Measurements from ENCODE around the gene ARFRP1.

The ARFRP1 gene

GRCh38 chr20:63682384-63683139, 25.2 kb downstream of the ARFRP1 start:
- TF ChIP-seq, protein P1, sequence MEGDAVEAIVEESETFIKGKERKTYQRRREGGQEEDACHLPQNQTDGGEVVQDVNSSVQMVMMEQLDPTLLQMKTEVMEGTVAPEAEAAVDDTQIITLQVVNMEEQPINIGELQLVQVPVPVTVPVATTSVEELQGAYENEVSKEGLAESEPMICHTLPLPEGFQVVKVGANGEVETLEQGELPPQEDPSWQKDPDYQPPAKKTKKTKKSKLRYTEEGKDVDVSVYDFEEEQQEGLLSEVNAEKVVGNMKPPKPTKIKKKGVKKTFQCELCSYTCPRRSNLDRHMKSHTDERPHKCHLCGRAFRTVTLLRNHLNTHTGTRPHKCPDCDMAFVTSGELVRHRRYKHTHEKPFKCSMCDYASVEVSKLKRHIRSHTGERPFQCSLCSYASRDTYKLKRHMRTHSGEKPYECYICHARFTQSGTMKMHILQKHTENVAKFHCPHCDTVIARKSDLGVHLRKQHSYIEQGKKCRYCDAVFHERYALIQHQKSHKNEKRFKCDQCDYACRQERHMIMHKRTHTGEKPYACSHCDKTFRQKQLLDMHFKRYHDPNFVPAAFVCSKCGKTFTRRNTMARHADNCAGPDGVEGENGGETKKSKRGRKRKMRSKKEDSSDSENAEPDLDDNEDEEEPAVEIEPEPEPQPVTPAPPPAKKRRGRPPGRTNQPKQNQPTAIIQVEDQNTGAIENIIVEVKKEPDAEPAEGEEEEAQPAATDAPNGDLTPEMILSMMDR (IDR thresholded peaks at IDR 0.05; ENCODE audit: control extremely low read depth, extremely low read depth, low read depth, missing control alignments) = no peak
- CTCF ChIA-PET = interaction anchor here (1.1 kb wide), 1 partner anchor 20 kb away, joined by 3 read pairs; no protein-coding TSS in a partner anchor
- POLR2A ChIA-PET = no interaction called here
- no peak for DNase-seq (ENCODE audit: extremely low spot score)

- ChIA-PET CTCF (interaction anchor here (1.1 kb wide), 1 partner anchor 20 kb away, joined by 3 read pairs; no protein-coding TSS in a partner anchor), POLR2A (no interaction called here)
- no peak for DNase-seq (ENCODE audit: extremely low spot score)
- TF ChIP-seq, protein P1 (IDR thresholded peaks at IDR 0.05; ENCODE audit: control extremely low read depth, extremely low read depth, low read depth, missing control alignments) = no peak
These were observed 26.1 kb downstream of the ARFRP1 start for GRCh38 chr20:63681609-63682142.

DNA sequence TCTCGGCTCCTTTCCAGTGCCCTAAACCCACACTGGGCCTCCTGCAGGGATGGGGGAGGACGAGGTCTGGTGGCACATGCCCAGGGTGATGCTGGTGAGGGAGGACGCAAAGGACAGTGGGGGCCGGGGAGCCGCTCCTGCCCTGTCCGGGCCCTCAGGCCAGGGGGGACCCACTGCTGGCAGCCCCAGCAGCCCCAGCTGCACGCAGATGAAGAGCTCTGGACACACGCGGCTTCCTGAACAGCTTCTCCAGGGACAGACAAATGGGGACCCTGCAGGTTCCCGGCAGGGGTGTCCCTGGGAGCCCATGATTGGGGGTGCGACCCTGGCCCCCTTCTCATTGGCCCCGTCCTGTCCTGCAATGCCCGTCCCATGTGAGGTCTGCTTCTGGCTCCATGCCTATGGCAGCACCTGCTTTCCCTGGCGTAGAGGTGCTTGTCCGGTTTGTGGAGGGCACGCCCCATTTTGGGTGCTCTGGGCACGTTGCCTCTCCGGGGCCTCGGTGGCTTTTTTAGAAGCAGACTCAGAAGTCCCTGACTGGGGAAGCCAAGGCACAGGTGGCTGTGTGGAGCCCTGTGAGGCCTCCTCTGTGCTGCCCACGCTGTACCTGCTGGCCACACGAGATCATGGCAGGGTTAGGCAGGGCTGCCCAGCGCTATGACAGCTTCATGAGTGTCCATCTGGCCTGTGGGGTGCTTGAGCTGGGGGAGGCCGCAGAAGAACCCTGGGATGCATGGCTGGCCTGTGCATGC, 26.7 kb downstream of the ARFRP1 start:
- ChIA-PET POLR2A (no interaction called here), CTCF (no interaction called here)
- TF ChIP-seq, protein P1 (IDR thresholded peaks at IDR 0.05; ENCODE audit: control extremely low read depth, extremely low read depth, low read depth, missing control alignments) = no peak
- DNase-seq (ENCODE audit: extremely low spot score) = no peak

- ChIA-PET POLR2A (no interaction called here), CTCF (no interaction called here)
- no peak for DNase-seq (ENCODE audit: extremely low spot score)
- TF ChIP-seq, protein P1 (IDR thresholded peaks at IDR 0.05; ENCODE audit: control extremely low read depth, extremely low read depth, low read depth, missing control alignments) = no peak
These were observed 27.3 kb downstream of the ARFRP1 start for GRCh38 chr20:63680427-63680826.

DNA sequence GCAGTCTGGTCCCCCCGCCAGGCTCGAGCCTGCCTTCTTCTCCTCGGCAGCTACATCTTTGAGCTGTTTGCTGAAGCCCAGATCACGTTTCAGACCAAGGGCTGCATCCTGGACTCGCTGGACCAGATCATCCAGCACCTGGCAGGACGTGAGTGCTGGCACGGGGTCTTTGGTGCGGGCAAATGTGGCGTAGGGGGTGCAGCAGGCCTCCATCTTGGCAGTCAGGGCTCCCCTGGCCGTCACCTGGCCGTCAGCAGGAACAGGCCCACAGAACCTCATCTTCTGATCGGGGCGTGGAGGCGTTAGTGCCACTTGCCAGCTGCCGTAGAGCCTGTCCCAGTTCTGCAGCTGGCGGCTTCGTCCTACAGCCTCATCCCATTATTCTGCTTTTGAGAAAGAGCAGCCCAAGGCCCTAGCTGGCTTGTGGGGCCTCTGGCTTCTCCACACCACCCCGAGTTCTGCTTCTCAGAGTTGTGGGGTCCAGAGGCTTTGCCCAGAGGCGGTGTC, 27.9 kb downstream of the ARFRP1 start:
- ChIA-PET CTCF (interaction anchor here (1.0 kb wide), 1 partner anchor 11 kb away, joined by 3 read pairs; no protein-coding TSS in a partner anchor), POLR2A (no interaction called here)
- TF ChIP-seq, protein P1 (IDR thresholded peaks at IDR 0.05; ENCODE audit: control extremely low read depth, extremely low read depth, low read depth, missing control alignments) = no peak
- no peak for DNase-seq (ENCODE audit: extremely low spot score)

- no peak for DNase-seq (ENCODE audit: extremely low spot score)
- POLR2A ChIA-PET = no interaction called here
- TF ChIP-seq, protein P1 (IDR thresholded peaks at IDR 0.05; ENCODE audit: control extremely low read depth, extremely low read depth, low read depth, missing control alignments) = no peak
- CTCF ChIA-PET = interaction anchor here (1.0 kb wide), 1 partner anchor 10 kb away, joined by 3 read pairs; no protein-coding TSS in a partner anchor
These were observed 28.9 kb downstream of the ARFRP1 start for GRCh38 chr20:63678667-63679465.

Data from GM10248 (cell line).